Peyer's patch (tissue), 4 donors: Measurements from ENCODE around the gene NKAIN2. TPM values are rescaled to one million over a fixed set of nuclear protein-coding genes. Genes with fewer than 3 reads are reported as not detected.

Experiments used
- DNase-seq, 3 donors: peaks; one replicate each; pipeline ENCODE4 v3.0.0-alpha.2; 2017 to 2019
- H3K27ac ChIP-seq, 4 donors: fragments of 200-600 bp; sonication (generic); one replicate each; pipeline ENCODE4 v1.5.1; 2016 to 2019
- H3K27me3 ChIP-seq, 2 donors: fragments of 200-600 bp; sonication (generic); one replicate each; pipeline ENCODE4 v1.5.1; 2019
- H3K36me3 ChIP-seq, 3 donors: fragments of 200-600 bp; sonication (generic); one replicate each; pipeline ENCODE4 v1.5.1; 2016 to 2019
- H3K4me1 ChIP-seq, 4 donors: fragments of 200-600 bp; sonication (generic); one replicate each; pipeline ENCODE4 v1.5.1; 2016 to 2019
- H3K4me3 ChIP-seq, 4 donors: fragments of 200-600 bp; sonication (generic); 1 replicate in 3 of 4; 2 replicates in 1 of 4; pipeline ENCODE4 v1.5.1; 2016 to 2019; ENCODE audit warnings: mild to moderate bottlenecking in 1 of 4
- H3K9me3 ChIP-seq, 4 donors: fragments of 200-600 bp; sonication (generic); one replicate each; pipeline ENCODE4 v1.5.1; 2016 to 2019; ENCODE audit warnings: mild to moderate bottlenecking in 1 of 4
- POLR2A ChIP-seq, 2 donors: fragments of 450-650 bp; IDR thresholded peaks; one replicate each; pipeline ENCODE4 v1.5.1; 2017; ENCODE audit warnings: antibody characterized with exemption in 2 of 2, mild to moderate bottlenecking in 2 of 2, moderate library complexity in 2 of 2
- total RNA-seq, 4 donors: library from RNA; depleted of rRNA; stranded (reverse); fragments of >200 nt; gene quantifications; one replicate each; pipeline ENCODE4 v1.1.0, GENCODE V29; 2016
- TF ChIP-seq, protein P1 (sequence below), 6 experiments: fragments of 450-650 bp in 4 of 6; fragments of 200-600 bp in 2 of 6; sonication (generic) in 1 of 6; IDR thresholded peaks; one replicate each; pipeline ENCODE4 v1.5.1; 2017 to 2019; ENCODE audit warnings: antibody characterized with exemption in 6 of 6, mild to moderate bottlenecking in 3 of 6, moderate library complexity in 1 of 6

The NKAIN2 gene
- total RNA-seq, 4 donors from 2014 or later: not detected

DNA sequence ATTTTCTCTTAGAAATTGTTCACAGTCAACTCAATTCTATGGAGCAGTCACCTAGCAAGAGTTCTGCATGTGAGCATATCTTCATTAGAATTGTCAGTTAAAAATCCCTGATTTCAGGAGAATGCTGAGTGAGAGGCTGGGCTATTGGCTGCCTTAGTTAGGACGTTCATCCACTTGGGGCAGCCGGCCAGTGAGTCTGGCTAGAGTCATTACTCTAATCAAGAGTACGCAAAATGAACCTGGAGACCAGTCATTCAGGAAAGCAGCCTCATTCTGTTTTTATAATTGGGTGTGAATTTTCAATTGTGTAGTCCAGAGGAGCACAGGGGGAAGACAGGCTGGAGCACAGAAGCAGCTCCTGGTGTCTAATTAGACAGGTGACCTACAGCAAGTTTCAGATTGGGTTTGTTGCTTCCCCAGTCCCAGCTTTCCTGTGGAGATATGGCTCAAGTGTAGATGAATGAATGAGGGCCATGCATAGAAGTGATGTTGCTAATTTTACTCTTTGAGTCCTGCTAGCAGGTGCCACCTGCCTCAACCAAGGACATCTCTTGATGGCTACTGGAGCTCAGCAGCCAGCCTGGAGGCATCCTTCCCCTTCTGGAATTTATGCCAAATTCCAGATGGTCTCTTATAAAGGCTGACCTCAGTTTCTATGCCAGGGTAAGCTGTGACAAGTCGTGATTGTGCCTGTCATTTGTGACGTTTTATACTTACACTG lies 265.7 kb downstream of the NKAIN2 start:
- no peak overlapping the region for H3K4me3 ChIP-seq
- no peaks in the 10 kb centered on the region for H3K27me3 ChIP-seq
- H3K4me1 ChIP-seq: no peaks in the 10 kb centered on the region
- H3K27ac ChIP-seq: no peak overlapping the region
- H3K9me3 ChIP-seq: no peaks in the 10 kb centered on the region
- TF ChIP-seq POLR2A (IDR thresholded peaks at IDR 0.05): no peak
- TF ChIP-seq, protein P1, sequence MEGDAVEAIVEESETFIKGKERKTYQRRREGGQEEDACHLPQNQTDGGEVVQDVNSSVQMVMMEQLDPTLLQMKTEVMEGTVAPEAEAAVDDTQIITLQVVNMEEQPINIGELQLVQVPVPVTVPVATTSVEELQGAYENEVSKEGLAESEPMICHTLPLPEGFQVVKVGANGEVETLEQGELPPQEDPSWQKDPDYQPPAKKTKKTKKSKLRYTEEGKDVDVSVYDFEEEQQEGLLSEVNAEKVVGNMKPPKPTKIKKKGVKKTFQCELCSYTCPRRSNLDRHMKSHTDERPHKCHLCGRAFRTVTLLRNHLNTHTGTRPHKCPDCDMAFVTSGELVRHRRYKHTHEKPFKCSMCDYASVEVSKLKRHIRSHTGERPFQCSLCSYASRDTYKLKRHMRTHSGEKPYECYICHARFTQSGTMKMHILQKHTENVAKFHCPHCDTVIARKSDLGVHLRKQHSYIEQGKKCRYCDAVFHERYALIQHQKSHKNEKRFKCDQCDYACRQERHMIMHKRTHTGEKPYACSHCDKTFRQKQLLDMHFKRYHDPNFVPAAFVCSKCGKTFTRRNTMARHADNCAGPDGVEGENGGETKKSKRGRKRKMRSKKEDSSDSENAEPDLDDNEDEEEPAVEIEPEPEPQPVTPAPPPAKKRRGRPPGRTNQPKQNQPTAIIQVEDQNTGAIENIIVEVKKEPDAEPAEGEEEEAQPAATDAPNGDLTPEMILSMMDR (IDR thresholded peaks at IDR 0.05): no peak
- no peaks in the 10 kb centered on the region for H3K36me3 ChIP-seq
- no peak for DNase-seq

DNA sequence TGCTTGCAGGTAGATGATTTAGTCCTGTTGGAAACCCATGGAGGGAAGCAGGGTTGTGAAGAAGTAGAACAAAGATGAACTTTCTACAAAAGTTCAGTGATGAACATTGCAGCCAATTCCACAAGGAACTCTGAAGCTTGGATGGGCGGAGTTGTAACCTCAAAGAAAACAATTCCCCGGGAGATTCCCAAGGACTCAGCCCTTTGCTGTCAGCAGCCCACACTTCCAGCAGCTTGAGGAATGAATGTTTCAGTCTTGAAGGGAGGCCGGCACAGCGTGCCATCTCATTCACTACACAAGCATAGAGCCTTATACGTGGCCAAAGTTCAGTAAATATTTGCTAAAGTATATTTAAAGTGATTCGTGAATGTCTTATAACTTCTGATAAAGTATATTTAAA lies 269.4 kb downstream of the NKAIN2 start:
- H3K27ac ChIP-seq: no peak overlapping the region
- no peak for DNase-seq
- no peaks in the 10 kb centered on the region for H3K9me3 ChIP-seq
- no peak for TF ChIP-seq POLR2A (IDR thresholded peaks at IDR 0.05)
- TF ChIP-seq, protein P1 (IDR thresholded peaks at IDR 0.05): no peak
- no peak overlapping the region for H3K4me3 ChIP-seq
- no peaks in the 10 kb centered on the region for H3K36me3 ChIP-seq
- no peaks in the 10 kb centered on the region for H3K4me1 ChIP-seq
- no peaks in the 10 kb centered on the region for H3K27me3 ChIP-seq

DNA sequence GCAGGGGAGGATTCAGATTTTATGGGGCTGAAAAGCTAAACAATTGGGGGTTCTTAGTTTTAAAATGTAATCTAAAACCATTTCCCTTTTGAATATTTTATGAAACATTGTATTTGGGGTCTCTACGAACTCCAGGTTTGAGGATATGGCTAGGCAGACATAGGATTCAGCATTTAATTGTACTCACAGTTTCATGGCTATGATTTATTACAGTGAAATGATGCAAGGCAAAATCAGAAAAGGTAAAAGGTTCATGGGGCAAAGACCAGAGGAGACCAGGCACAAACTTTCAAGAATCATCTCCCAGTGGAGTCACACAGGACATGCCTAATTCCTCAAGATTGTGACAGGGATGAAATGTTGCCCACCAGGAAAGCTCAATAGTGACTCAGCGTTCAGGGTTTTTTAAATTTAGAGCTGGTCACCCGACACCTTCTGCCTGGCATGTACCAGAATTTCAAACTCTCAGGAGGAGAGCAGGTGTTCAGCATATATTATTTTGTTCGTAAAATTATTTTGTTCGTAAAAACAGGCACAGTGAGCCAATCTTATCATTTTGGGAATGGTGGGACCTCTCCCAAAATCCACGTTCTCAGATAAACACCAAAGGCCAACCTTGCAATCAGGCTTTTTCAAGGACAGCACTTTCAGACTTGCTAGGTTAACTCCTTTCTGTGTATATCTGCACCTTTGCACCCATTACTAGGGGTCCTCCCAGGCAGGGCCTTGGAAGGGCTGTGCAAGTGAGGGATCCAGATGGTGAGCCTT lies 270.3 kb downstream of the NKAIN2 start:
- Histone ChIP-seq H3K27ac (no peak overlapping the region), H3K27me3 (no peaks in the 10 kb centered on the region), H3K36me3 (no peaks in the 10 kb centered on the region), H3K9me3 (no peaks in the 10 kb centered on the region), H3K4me3 (no peak overlapping the region), H3K4me1 (no peaks in the 10 kb centered on the region)
- no peak for TF ChIP-seq POLR2A (IDR thresholded peaks at IDR 0.05)
- TF ChIP-seq, protein P1 (IDR thresholded peaks at IDR 0.05): no peak
- DNase-seq: no peak

DNA sequence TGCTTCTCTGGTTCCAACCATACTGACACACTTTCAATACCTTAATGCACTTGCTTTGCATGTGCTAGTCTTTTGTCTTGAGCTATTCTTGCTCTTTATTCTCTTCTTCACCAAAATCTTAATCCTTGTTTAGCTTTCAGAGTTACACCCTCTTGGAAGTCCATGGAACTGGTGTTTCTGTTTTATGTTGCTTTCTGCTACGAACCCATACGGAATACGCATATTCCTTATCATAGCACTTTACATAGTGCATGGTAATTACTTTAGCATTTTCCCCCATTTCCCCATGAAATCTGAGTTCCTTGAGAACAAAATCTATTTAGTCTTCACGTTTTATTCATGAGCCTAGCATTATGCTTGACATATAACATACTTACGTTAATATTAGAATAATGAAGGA lies 270.9 kb downstream of the NKAIN2 start:
- Histone ChIP-seq H3K27ac (no peak overlapping the region), H3K4me1 (no peaks in the 10 kb centered on the region), H3K4me3 (no peak overlapping the region), H3K36me3 (no peaks in the 10 kb centered on the region), H3K9me3 (no peaks in the 10 kb centered on the region), H3K27me3 (no peaks in the 10 kb centered on the region)
- DNase-seq: no peak
- TF ChIP-seq, protein P1 (IDR thresholded peaks at IDR 0.05): no peak
- TF ChIP-seq POLR2A (IDR thresholded peaks at IDR 0.05): no peak

DNA sequence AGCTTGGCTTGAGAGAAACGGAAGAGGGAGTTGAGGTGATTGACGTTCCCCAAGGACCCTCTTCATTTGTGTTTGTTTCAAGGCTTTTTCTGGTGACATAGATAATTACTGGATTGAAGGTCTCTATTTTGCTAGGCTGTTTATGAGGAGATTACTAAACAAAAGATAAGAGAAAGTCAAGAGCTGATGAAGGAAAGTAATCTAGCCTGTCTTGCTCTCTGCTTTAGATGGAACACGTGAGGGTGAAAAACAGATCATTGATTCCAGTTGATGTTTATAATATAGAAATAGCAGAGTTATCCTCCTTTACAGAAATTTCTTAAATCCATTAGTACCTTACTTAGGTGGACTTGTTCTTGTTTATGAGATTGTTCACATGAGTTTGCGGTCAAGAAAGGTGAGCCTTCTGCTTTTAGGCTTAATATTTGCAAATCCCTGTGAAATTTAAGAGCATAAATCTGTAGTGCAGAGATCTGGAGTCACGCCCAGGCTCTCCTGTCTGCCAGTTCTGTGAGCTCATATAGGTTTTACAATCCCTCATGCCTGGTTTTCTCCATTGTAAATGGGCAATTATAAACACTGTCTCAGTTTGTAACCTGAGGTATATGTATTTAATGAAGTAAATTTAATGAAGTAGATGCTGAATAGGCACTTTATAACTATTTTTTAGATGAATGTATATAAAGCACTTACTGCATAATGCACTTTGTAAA lies 272.8 kb downstream of the NKAIN2 start:
- DNase-seq: no peak
- TF ChIP-seq, protein P1 (IDR thresholded peaks at IDR 0.05): no peak
- no peak for TF ChIP-seq POLR2A (IDR thresholded peaks at IDR 0.05)
- Histone ChIP-seq H3K9me3 (no peaks in the 10 kb centered on the region), H3K27ac (no peak overlapping the region), H3K27me3 (peaks cover 0 to 3% of the 10 kb centered on the region in 2 donors), H3K4me1 (no peaks in the 10 kb centered on the region), H3K36me3 (no peaks in the 10 kb centered on the region), H3K4me3 (no peak overlapping the region)
